B cell (primary cell): ENCODE measurements around the gene GGA3. TPM values are rescaled to one million over a fixed set of nuclear protein-coding genes. Genes with fewer than 3 reads are reported as not detected.
"Not testable (repeated sequence)": the region's sequence is repeated elsewhere in the genome, so short reads cannot be mapped to it uniquely, and the experiment has no call there.

Experiments
- ATAC-seq: fragments of 200-7000 bp; cut with Tn5 transposase; one replicate; pipeline ENCODE4 v1.10.0; 2021; ENCODE audit warnings: low read depth, mild to moderate bottlenecking, moderate number of reproducible peaks, moderate library complexity
- CTCF ChIA-PET: fragments of 350-600 bp; sonication (Branson Sonifier 250); formaldehyde crosslinking; loops from one replicate; lab custom pipeline; 2021; ENCODE audit warnings: antibody characterized with exemption, inconsistent platforms; lab: Charles Lee
- POLR2A ChIA-PET: fragments of 350-600 bp; sonication (Branson Sonifier 250); formaldehyde crosslinking; loops from one replicate; lab custom pipeline; 2021; ENCODE audit warnings: antibody characterized with exemption; lab: Charles Lee
- DNase-seq: peaks from one replicate; pipeline ENCODE4 v3.0.0; 2013
- H2AFZ ChIP-seq: 2 replicates; pipeline ENCODE4 v1.6.1; 2012; ENCODE audit warnings: mild to moderate bottlenecking, low read depth, low read length; ENCODE audit not compliant: insufficient read depth, poor library complexity, severe bottlenecking
- H3K27ac ChIP-seq, 2 donors: 1 replicate in 1 of 2; 2 replicates in 1 of 2; pipeline ENCODE4 v1.5.1; 2012 to 2013; ENCODE audit warnings: low read length in 2 of 2, mild to moderate bottlenecking in 2 of 2, moderate library complexity in 1 of 2
- H3K27me3 ChIP-seq, 4 experiments: fragments of 200-600 bp in 1 of 4; sonication (generic) in 1 of 4; replicated peaks in 1 of 4; 1 replicate in 2 of 4; 2 replicates in 2 of 4; pipeline versions ENCODE4 v1.6.1 to v1.7.0; 2013 to 2016; ENCODE audit warnings: low read length in 3 of 4, mild to moderate bottlenecking in 2 of 4, mixed read lengths in 1 of 4, moderate library complexity in 1 of 4; ENCODE audit not compliant: insufficient read depth in 4 of 4, control insufficient read depth in 3 of 4; ENCODE audit errors: control extremely low read depth in 1 of 4
- H3K36me3 ChIP-seq, 2 experiments: replicated peaks in 1 of 2; 1 replicate in 1 of 2; 2 replicates in 1 of 2; pipeline versions ENCODE4 v1.6.1 to v1.7.1; 2013; ENCODE audit warnings: low read length in 1 of 2; ENCODE audit not compliant: insufficient read depth in 2 of 2, control insufficient read depth in 1 of 2; ENCODE audit errors: control extremely low read depth in 1 of 2, extremely low read depth in 1 of 2
- H3K4me1 ChIP-seq, 2 donors: fragments of 200-600 bp in 1 of 2; sonication (generic) in 1 of 2; 1 replicate in 1 of 2; 2 replicates in 1 of 2; pipeline versions ENCODE4 v1.5.1 to v1.6.1; 2013 to 2017; ENCODE audit warnings: low read length in 2 of 2; ENCODE audit not compliant: control insufficient read depth in 2 of 2, insufficient read depth in 2 of 2
- H3K4me2 ChIP-seq: replicated peaks from 2 replicates; pipeline ENCODE3; 2012; ENCODE audit warnings: mild to moderate bottlenecking, low read depth, low read length; ENCODE audit not compliant: poor library complexity, severe bottlenecking
- H3K4me3 ChIP-seq, 5 experiments: fragments of 200-600 bp in 1 of 5; sonication (generic) in 1 of 5; 1 replicate in 3 of 5; 2 replicates in 2 of 5; pipeline versions ENCODE4 v1.5.1 to v1.7.0; 2011 to 2016; ENCODE audit warnings: low read length in 4 of 5, mild to moderate bottlenecking in 4 of 5, low read depth in 2 of 5, control low read depth in 1 of 5, moderate library complexity in 1 of 5; ENCODE audit not compliant: insufficient read depth in 1 of 5; ENCODE audit errors: control extremely low read depth in 1 of 5, extremely low read depth in 1 of 5
- H3K79me2 ChIP-seq: fragments of 200-600 bp; sonication (generic); one replicate; pipeline ENCODE4 v1.6.0; 2016; ENCODE audit warnings: low read length; ENCODE audit not compliant: control insufficient read depth, insufficient read depth
- H3K9ac ChIP-seq: fragments of 200-600 bp; sonication (generic); 2 replicates; pipeline ENCODE4 v1.6.1; 2017; ENCODE audit warnings: mild to moderate bottlenecking, low read length, moderate library complexity
- H3K9me3 ChIP-seq, 3 donors: one replicate each; pipeline versions ENCODE4 v1.6.1 to v1.7.1; 2013; ENCODE audit warnings: low read length in 2 of 3; ENCODE audit not compliant: control insufficient read depth in 2 of 3, insufficient read depth in 1 of 3; ENCODE audit errors: control extremely low read depth in 1 of 3
- H4K20me1 ChIP-seq: 2 replicates; pipeline ENCODE4 v1.6.0; 2012; ENCODE audit warnings: mild to moderate bottlenecking, low read length; ENCODE audit not compliant: insufficient read depth, control insufficient read depth, poor library complexity, severe bottlenecking
- H3K27ac Mint-ChIP-seq: one replicate; pipeline ENCODE4 v1.8.0; 2021; ENCODE audit warnings: mixed read lengths
- H3K27me3 Mint-ChIP-seq: one replicate; pipeline ENCODE4 v1.8.0; 2021; ENCODE audit warnings: mixed read lengths
- H3K4me1 Mint-ChIP-seq: one replicate; pipeline ENCODE4 v1.8.0; 2021; ENCODE audit warnings: mixed read lengths
- H3K4me3 Mint-ChIP-seq: one replicate; pipeline ENCODE4 v1.8.0; 2021; ENCODE audit warnings: mixed read lengths
- H3K9me3 Mint-ChIP-seq: one replicate; pipeline ENCODE4 v1.8.0; 2022; ENCODE audit warnings: mixed read lengths; ENCODE audit not compliant: insufficient read depth
- CTCF ChIP-seq: fragments of 200-600 bp; IDR thresholded peaks from one replicate; pipeline ENCODE4 v1.8.0; 2022; ENCODE audit warnings: antibody characterized with exemption, mild to moderate bottlenecking
- EZH2 ChIP-seq: IDR thresholded peaks from 2 replicates; pipeline ENCODE4 v1.6.1; 2012; ENCODE audit warnings: borderline replicate concordance, low read depth, mild to moderate bottlenecking, moderate library complexity, low read length; ENCODE audit not compliant: insufficient read depth, poor library complexity, severe bottlenecking
- WGBS: methylation state at CpG from one replicate; pipeline ENCODE4 v1.1.5; 2013; ENCODE audit warnings: missing lambda C conversion rate; ENCODE audit not compliant: insufficient coverage; 5-methylcytosine and 5-hydroxymethylcytosine counted together
- intact Hi-C: fragments of 100-400 bp; cut with micrococcal nuclease; formaldehyde crosslinking; loops from one replicate; pipeline ENCODE4 v1.10.0; 2022
- polyA plus RNA-seq: library from polyadenylated mRNA; depleted of rRNA; stranded (reverse); fragments of >200 nt; gene quantifications from 2 replicates; pipeline ENCODE4 v1.2.3, GENCODE V29; 2012
- total RNA-seq, 2 donors: library from RNA; stranded (reverse); fragments of 120-200 nt in 1 of 2; gene quantifications; 1 replicate in 1 of 2; 2 replicates in 1 of 2; pipeline versions ENCODE4 v1.2.3 to v1.2.4, GENCODE V29; 2013 to 2022

Gene GGA3
- total and polyA plus RNA-seq, 2 donors (not counting 1 experiment from before 2014, with no cell fraction given) = 109 to 135 TPM

- no peaks in the 10 kb centered on the region for H3K27me3 ChIP-seq
- Mint-ChIP-seq H3K27me3 (no peaks in the 10 kb centered on the region), H3K4me3 (peak overlapping the region; percentile 63), H3K9me3 (no peaks in the 10 kb centered on the region), H3K27ac (peak overlapping the region; percentile 53), H3K4me1 (peaks cover 31% of the 10 kb centered on the region)
- no peak overlapping the region for H3K4me2 ChIP-seq
- H3K4me3 ChIP-seq = no peak overlapping the region
- peaks cover 18 to 38% of the 10 kb centered on the region in 2 donors for H3K4me1 ChIP-seq
- ATAC-seq (no peak), DNase-seq (no peak)
- intact Hi-C loops = no loop called here
- no peak overlapping the region for H3K9ac ChIP-seq
- H2AFZ ChIP-seq = no peak overlapping the region
- ChIA-PET POLR2A (no interaction called here), CTCF (interaction anchor here (0.8 to 1.5 kb wide), 2 partner anchors 16 to 118 kb away, joined by 3 to 4 read pairs; partner anchors contain the start of genes GRB2 and MIF4GD)
- 92% methylated on average over 8 of the region's 9 CpGs for WGBS
- no peak overlapping the region for H3K27ac ChIP-seq
- H3K36me3 ChIP-seq = peaks cover 1 to 27% of the 10 kb centered on the region in 2 experiments
- H3K79me2 ChIP-seq = peaks cover 41% of the 10 kb centered on the region
- TF ChIP-seq CTCF (no peak), EZH2 (no peak)
- no peaks in the 10 kb centered on the region for H3K9me3 ChIP-seq
- H4K20me1 ChIP-seq = no peaks in the 10 kb centered on the region
These were observed 25.8 kb upstream of the GGA3 start for GRCh38 chr17:75287221-75287620.

DNA sequence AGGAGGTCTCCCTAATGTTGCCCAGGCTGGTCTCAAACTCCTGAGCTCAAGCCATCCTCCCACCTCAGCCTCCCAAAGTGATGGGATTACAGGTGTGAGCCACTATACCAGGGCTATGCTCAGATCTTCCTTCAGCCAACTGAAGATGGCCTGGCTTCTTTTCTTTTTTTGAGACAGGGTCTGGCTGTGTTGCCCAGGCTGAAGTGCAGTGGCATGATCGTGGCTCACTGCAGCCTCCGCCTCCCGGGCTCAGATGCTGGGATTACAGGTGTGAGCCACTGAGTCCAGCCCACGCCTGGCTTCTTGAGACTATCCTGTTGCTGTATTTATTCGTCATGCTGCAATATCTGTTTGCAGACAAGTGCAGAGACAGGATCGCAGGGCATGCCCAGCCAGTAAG lies 23.7 kb upstream of the GGA3 start:
- no peak overlapping the region for H2AFZ ChIP-seq
- H3K4me3 ChIP-seq = no peak overlapping the region
- DNase-seq = no peak
- no peak overlapping the region for H3K4me2 ChIP-seq
- peaks cover 6 to 17% of the 10 kb centered on the region in 2 donors for H3K4me1 ChIP-seq
- no peaks in the 10 kb centered on the region for H3K9me3 Mint-ChIP-seq
- no peak overlapping the region for H3K27ac Mint-ChIP-seq
- H3K4me3 Mint-ChIP-seq = no peak overlapping the region
- H3K4me1 Mint-ChIP-seq = peaks cover 26% of the 10 kb centered on the region
- no peak overlapping the region for H3K9ac ChIP-seq
- H4K20me1 ChIP-seq = no peaks in the 10 kb centered on the region
- TF ChIP-seq CTCF = no peak
- no peak for TF ChIP-seq EZH2
- intact Hi-C loops = no loop called here
- no peak overlapping the region for H3K27ac ChIP-seq
- H3K79me2 ChIP-seq = peaks cover 61% of the 10 kb centered on the region
- ChIA-PET POLR2A (interaction anchor here (0.7 to 1.3 kb wide), 2 partner anchors 13 to 120 kb away, joined by 4 to 5 read pairs; partner anchors contain the start of gene GRB2), CTCF (interaction anchor here (0.9 to 1.8 kb wide), 3 partner anchors 84 to 324 kb away, joined by 3 to 4 read pairs (median 3); no protein-coding TSS in a partner anchor)
- H3K9me3 ChIP-seq = no peaks in the 10 kb centered on the region
- ATAC-seq = no peak
- 89% methylated on average over 6 of the region's 6 CpGs for WGBS
- H3K27me3 Mint-ChIP-seq = no peaks in the 10 kb centered on the region
- no peaks in the 10 kb centered on the region for H3K27me3 ChIP-seq
- peaks cover 1 to 42% of the 10 kb centered on the region in 2 experiments for H3K36me3 ChIP-seq

DNA sequence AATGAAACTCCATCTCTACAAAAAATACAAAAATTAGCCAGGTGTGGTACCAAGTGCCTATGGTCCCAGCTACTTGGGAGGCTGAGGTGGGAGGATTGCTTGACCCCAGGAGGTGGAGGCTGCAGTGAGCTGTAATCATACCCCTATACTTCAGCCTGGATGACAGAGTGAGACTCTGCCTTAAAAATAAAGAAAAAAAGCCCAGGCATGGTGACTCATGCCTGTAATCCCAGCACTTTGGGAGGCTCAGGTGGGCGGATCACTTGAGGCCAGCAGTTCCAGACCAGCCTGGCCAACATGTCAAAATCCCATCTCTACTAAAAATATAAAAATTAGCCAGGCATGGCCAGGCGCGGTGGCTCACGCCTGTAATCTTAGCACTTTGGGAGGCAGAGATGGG lies 18.8 kb upstream of the GGA3 start:
- H3K9ac ChIP-seq, DNase-seq, H3K27ac Mint-ChIP-seq, H3K4me2 ChIP-seq, H3K4me3 ChIP-seq, intact Hi-C loops, H2AFZ ChIP-seq, H3K4me1 ChIP-seq, H3K27me3 Mint-ChIP-seq, H3K27me3 ChIP-seq, H3K4me1 Mint-ChIP-seq, H3K9me3 ChIP-seq, H4K20me1 ChIP-seq, CTCF ChIA-PET, H3K4me3 Mint-ChIP-seq, H3K9me3 Mint-ChIP-seq, H3K27ac ChIP-seq, ATAC-seq: not testable (repeated sequence)
- peaks cover 52% of the 10 kb centered on the region for H3K79me2 ChIP-seq
- WGBS = no CpG with 5 or more reads among the region's 4 CpGs
- peaks cover 0 to 44% of the 10 kb centered on the region in 2 experiments for H3K36me3 ChIP-seq
- POLR2A ChIA-PET = interaction anchor here (0.6 kb wide), 1 partner anchor 1438 kb away, joined by 4 read pairs; no protein-coding TSS in a partner anchor
